CD4-positive, alpha-beta T cell treated with Interleukin-12 subunit alpha and Interleukin-12 subunit beta, for 1 hour (primary cell): ENCODE results near the gene PRKCI.
"Not testable (repeated sequence)": the region's sequence is repeated elsewhere in the genome, so short reads cannot be mapped to it uniquely, and the experiment has no call there.

Source experiments
- DNase-seq: peaks from one replicate; pipeline ENCODE4 v3.0.0-alpha.2; 2020

Gene PRKCI

GRCh38 chr3:170301405-170301804 is 79.2 kb downstream of the PRKCI start:
- DNase-seq: no peak

DNA sequence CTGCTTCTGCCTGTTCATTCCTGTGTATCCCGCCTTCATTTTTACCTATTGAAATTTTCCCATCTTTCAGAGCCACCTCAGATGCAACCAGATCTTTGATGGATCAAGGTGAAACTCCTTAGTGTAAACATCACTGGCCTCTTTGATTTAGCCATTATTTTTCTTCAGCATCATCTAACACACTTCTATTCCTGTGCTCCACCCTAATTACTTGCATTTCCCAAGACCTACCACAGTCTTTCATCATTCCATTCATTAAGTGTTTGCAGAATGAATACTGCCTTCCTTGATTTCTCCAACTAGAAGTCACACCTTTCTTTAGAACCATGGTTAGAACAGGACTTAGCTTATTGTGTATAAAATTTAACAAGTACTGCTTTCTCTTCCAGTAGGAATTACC is 79.8 kb downstream of the PRKCI start:
- DNase-seq: no peak

DNA sequence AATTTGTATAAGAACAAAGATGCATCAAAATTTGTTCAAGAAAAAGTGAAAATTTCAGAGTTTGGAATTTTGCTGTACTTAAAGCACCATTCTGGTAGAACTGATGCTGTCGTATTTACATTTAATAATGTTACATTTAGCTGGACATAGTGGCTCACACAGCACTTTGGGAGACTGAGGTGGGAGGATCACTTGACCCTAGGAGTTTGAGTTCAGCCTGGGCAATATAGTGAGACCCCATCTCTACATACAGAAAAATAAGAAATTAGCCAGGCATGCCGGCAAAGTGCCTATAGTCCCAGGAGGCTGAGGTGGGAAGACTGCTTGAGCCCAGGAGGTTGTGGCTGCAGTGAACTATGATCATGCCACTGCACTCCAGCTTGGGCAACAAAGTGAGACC is 83.8 kb downstream of the PRKCI start:
- DNase-seq: no peak

DNA sequence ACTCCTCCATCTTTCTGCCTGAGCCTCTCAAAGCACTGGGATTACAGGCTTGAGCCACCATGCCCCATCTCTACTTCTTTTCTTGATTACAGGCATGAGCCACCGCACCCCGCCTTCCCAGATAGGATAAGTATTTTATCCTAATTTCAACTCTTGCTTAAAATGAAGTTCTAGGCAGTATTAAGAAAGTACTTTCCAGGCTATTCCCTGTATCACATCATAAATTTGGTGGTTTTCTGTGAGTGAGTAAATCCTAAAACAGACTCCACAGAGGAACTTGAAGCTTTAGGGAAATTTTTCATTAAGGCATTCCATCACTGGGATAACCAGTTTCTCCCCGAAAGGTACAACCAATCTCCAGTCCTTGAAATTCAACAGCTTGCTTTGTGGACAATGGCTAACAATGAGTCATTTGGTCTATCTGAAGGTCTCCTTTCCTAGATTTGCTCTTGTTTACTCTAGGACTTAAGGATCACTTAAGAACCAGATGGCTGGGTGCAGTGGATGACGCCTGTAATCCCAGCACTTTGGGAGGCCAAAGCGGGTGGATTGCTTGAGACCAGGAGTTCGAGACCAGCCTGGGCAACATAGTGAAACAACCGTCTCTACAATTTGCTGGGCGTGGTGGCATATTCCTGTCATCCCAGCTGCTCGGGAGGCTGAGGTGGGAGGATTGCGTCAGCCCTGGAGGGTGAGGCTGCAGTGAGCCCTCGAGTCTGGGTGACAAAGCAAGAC is 85.6 kb downstream of the PRKCI start:
- DNase-seq: no peak

DNA sequence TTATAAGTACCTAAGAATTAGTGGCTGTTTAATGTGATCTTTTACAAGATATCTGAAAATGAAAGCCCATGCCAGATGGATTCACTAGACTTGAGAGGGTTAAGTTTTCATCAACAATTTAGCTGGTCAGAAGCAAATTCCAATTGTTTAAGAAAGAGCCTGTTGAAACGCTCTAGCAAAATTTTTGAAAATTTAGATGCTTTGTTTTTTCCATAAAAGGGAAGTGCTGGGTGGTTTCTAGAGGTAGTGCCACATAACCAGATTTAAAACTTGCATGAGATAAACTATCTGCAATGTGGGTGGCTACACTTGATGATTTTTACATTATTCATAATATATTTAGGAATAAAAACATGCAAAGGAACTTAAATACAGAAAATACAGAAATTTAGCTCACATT is 86.8 kb downstream of the PRKCI start:
- DNase-seq: no peak

- no peak for DNase-seq
Observed at GRCh38 chr3:170317954-170318353, 95.7 kb downstream of the PRKCI start.

DNA sequence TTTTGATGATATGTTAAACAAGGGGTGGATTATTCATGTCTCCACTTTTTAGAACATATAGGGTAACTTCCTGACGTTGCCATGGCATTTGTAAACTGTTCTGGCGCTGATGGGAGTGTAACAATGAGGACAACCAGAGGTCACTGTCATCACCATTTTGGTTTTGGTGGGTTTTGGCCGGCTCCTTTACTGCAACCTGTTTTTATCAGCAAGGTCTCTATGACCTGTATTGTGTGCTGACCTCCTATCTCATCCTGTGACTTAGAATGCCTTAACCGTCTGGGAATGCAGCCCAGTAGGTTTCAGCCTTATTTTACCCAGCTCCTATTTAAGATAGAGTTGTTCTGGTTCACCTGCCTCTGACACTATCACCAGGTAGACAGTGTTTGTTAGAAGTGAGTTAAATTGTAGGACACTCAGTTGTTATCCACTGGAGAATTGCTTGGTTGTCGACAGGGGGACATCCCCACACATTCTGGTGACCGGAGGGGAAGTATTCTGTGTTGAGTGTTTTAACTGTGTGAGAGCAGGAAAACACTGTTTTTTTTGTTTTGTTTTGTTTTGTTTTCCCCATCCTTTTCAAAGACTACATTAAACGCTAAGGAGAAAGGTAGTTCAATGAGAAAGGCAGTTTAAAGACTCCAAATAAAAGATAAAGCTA is 98.4 kb downstream of the PRKCI start:
- no peak for DNase-seq

DNA sequence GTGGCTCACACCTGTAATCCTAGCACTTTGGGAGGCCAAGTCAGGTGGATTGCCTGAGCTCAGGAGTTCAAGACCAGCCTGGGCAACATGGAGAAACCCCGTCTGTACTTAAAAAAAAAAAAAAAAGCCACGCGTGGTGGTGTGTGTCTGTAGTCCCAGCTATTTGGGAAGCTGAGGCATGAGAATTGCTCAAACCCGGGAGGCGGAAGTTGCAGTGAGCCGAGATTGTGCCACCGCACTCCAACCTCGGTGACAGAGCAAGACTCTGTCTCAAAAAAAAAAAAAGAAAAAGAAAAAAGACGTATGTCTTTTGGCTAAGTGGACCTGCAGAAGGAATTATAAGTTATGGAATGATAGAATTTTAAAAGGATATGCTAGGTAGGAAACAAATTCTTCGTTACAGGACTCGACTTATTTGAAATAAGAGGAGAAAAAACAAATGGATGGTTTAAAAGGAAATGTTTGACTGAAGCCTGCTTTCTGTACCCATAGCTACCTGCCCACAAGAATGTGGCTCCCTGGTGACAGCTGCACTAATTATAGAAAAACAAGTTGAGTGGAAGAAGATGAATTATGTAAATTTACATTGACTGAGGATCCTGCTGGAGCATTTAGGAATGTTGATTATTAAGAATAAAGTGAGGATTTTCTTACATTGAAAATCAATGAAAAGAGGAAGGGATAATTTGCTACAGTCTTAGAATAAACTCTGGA is 99.3 kb downstream of the PRKCI start:
- no peak for DNase-seq

DNA sequence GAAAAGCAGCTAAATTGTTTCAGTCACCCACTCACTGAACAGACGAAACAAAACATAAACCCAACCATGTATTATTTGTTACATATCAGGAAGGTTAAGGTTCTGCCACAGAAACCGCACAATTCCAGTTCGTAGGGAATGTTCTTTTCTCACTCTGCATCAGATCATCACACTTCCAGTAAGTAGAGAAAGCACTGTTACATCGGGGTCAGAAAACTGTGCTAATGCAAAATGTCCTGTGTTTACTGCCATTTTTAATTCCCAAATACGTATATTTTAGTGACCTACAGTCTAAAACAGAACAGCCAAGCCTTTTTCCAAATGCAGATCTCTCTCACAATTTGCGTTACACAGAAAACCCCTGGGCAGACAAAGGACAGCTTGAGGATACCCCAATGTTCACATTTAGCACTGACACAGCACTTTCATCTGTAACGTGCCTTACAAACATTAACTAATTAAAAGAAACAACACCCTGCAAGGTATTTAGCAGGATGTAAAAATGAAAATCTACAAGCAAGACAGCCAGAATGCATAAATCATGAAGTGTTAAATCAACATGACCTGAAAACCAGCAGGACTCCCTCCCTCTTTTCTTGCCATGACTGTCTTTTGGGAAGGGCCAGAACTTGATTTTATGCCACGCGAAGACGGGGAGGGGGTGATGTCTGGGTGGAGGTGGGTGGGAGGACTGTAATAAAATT is 100.5 kb downstream of the PRKCI start:
- DNase-seq: no peak

- DNase-seq: no peak
Observed at GRCh38 chr3:170323331-170323730, 101.1 kb downstream of the PRKCI start.

DNA sequence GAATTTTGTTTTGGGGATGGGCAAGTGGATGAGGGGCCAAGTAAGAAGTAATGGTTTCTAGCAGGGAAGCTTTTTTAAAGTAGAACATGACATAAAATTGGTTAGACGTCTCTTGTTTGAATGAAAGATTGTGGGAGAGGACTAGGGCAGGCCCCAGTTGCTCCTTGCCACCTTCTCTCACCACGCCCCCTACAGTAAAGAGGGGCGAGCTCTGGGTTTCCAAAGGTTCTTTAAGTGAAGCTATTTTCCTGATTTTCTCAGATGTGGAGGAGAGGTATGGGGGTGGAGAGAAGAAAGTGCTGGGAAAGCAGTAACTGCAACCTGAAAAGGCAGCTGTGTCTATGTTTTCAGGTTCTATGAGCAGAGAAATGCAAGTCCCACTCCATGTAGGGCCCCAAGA is 102.7 kb downstream of the PRKCI start:
- DNase-seq: no peak

DNA sequence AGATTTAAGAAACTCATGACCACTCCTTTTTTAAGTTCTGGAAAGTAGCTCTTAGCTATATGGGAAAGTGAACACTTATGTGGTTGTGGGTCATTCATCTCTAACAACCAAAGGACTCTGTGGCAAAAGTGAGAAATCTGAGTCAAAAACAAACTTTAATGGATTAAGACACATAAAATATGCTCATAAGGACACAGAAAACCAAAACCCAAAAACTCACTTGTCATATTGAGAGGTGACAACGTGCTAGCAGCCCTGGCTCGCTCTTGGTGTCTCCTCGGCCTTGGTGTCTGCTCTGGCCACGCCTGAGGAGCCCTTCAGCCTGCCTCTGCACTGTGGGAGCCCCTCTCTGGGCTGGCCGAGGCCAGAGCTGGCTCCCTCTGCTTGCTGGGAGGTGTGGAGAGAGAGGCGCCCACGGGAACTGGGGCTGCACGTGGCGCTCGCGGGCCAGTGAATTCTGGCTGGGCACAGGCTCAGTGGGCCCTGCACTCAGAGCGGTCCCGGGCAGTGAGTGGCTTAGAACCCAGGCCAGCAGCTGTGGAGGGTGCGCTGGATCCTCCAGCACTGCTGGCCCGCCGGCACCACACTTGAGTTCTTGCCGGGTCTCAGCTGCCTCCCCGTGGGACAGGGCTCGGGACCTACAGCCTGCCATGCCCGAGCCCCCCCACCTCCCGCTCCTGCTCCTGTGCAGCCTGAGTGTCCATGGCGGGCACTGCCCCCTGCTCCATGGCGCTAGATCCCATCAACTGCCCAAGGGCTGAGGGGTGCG is 105.0 kb downstream of the PRKCI start:
- DNase-seq: no peak

DNA sequence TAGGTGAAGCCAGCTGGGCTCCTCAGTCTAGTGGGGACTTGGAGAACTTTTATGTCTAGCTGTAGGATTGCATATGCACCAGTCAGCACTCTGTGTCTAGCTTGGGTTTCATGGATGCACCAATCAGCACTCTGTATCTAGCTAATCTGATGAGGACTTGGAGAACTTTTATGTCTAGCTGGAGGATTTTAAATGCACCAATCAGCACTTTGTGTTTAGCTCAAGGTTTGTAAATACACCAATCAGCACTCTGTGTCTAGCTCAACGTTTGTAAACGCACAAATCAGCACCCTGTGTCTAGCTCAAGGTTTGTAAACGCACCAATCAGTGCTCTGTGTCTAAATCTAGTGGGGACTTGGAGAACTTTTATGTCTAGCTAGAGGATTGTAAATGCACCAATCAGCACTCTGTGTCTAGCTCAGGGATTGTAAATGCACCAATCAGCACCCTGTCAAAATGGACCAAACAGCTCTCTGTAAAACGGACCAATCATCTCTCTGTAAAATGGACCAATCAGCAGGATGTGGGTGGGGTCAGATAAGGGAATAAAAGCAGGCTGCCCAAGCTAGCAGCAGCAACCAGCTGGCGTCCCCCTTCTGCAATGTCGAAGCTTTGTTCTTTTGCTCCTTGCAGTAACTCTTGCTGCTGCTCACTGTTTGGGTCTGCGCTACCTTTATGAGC is 105.8 kb downstream of the PRKCI start:
- not testable (repeated sequence) for DNase-seq

DNA sequence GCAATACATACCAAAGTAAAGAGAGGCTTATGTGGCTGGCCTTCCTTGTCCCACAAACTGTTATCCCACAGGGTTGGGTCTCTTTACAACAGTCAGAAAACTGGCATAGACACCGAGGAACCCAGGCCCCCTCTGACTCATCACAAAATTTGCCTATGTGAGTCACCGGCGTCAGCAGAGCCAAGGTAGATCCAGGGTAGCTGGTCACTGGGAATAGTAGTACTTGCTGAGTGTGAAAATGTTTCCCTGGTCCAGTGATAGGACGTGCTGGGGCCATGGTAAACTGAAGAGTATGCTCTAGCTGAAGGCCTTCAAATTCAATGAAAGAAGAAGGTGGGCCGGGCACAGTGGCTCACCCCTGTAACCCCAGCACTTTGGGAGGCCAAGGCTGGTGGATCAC is 108.1 kb downstream of the PRKCI start:
- no peak for DNase-seq

DNA sequence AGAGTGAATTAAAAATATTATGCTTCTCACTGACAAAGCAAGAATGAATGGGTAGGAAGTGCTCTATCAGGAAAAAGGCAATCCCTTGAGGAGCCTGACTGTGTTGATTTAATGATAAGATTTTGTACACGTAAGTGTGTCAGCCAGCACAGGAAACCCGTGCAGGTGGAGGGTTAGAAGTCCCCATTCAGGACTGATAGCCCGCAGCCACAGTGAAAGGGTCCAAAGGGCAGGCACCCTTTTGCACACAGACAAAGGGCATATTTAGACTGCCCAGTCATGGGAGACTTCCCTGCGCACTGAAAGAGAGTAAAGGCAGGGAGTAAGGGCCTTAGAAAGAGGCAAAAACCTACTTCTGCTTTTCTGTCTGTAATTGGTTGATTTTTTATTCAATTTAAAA is 108.9 kb downstream of the PRKCI start:
- no peak for DNase-seq

- no peak for DNase-seq
Observed at GRCh38 chr3:170337420-170337819, 115.2 kb downstream of the PRKCI start.

GRCh38 chr3:170338690-170339340 is 116.6 kb downstream of the PRKCI start:
- DNase-seq: no peak

- DNase-seq: not testable (repeated sequence)
Observed at GRCh38 chr3:170342273-170342672, 120.0 kb downstream of the PRKCI start.

DNA sequence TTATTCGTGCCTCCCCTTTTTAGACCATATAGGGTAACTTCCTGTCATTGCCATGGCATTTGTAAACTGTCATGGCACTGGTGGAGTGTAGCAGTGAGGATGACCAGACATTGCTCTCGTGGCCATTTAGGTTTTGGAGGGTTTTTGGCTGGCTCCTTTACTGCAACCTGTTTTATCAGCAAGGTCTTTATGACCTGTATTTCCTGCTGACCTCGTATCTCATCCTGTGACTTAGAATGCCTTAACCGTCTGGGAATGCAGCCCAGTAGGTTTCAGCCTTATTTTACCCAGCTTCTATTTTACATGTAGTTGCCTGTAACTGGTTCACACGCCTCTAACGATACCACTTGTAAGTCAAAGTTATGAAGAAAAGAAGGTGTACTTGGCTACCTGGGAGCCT is 121.6 kb downstream of the PRKCI start:
- DNase-seq: not testable (repeated sequence)

DNA sequence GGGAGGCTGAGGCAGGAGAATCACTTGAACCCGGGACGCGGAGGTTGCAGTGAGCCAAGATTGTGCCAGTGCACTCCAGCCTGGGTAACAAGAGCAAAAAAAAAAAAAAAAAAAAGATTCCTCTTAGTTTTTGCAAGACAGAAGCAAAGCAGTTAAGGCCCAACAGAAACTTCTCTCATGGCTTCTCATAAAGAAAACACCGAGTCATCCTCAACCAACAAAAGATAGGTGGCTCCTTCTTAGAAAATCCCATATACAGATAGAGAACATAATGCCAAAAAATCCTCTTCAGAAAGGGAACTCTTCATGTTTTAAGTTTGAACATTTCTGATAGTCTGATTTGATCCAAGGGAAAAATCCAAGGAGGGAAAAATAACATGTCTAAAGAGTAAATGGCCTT is 122.7 kb downstream of the PRKCI start:
- DNase-seq: no peak
